HG02981 (cell line): ENCODE results near the gene OSGIN1.

ENCODE experiments used
- ATAC-seq: cut with Tn5 transposase; IDR thresholded peaks from one replicate; pipeline ENCODE4 v1.9.1; 2021; ENCODE audit warnings: mild to moderate bottlenecking, moderate library complexity; ENCODE audit not compliant: unreplicated experiment

Gene OSGIN1

DNA sequence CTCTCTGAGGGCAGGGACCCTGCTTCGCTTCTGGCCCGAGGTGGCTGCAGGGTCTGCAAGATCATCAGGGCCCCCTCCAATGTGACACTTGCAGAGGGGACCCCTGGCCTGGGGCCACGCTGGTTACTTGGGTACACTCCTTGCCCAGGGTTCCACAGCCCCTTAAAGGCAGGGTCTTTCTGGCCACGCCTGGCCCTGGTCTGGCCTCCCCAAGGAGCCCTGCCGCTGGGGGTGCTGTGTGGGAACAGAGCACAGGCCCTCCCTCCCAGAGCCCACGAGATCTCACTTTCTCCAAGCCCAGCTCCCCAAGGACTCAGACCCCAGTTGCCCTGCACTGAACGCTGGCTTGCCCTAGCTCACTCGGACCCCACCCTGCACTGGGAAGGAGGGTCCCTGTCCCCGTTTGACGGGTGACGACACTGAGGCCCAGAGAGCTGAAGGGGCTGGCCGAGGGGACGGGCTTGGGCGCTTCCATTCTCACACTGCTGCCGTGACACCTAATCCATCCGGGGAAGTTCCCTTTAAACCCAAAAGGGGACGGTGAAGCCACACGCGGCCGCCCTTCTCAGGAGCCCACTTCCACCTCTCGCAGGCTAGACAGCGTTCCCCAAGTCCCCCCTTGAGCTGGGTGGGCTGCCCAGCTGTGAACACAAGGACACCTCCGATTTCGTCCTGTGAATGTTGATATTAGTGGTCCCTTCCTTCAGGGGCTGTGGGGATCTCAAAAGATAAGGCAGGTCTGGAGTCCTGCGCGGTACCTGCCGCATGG is 26.9 kb upstream of the OSGIN1 start:
- ATAC-seq = peak; percentile 11

DNA sequence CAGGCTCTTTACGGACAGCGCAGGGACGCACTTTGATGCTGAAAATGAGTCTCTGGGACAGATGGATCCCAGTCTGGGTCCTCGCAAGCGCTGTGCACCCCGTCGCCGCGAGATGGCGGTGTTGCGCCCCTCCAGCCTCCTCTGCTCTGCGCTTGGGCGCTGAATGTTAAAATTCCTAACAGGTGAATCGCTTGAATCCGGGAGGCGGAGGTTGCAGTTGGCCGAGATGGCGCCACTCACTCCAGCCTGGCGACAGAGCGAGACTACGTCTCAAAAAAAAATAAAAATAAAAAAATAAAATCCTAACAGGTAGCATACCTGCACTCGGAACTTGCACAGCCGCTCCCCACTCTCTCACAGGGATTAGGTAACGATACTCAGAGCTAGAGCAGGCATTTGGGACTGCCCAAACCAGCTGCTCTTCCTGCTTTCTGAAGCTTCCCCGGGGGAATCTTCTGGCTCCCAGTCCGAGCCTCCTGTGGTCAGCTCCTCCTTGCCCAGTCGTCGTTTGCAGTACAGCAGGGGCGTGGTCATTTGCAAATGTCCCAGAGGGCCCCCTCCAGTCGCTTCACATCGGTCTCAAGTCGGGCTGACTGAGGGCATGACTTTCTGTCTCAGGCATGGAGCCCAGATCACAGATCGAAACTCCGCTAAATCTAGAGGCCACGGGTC is 26.2 kb upstream of the OSGIN1 start:
- ATAC-seq = peak; percentile 61

DNA sequence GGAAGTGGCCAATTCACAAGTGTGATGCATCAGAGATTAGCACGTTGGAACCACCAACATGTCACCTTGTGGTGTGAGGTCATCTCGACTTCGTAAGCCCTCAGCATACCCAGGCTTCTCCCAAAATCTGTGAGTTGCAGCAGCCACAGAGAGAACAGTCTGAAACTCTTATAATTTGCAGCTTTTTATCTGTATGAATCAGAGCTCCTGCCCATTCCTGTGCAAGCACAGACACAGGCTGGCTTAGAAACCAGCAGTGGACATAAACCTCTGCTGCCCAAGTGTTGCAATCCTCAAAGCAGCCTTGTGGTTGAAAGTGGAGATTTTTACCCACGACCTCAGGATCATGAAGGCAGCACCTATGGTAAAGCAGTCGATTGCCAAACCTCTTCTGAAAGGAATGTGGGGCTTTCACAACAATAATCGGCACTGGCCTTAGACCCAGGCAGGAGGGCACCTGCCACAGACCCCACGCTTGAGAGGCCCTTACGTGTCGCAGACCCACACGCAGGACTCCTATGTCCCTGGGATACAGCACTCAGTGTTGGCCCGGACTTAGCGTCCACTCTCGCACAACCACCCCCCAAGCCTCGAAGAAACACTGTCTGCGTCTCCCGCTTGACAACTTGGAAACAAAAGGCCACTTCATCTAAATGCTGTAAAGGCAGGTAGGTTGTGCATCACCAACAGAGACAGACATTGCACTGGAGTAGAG is 24.5 kb upstream of the OSGIN1 start:
- no peak for ATAC-seq

DNA sequence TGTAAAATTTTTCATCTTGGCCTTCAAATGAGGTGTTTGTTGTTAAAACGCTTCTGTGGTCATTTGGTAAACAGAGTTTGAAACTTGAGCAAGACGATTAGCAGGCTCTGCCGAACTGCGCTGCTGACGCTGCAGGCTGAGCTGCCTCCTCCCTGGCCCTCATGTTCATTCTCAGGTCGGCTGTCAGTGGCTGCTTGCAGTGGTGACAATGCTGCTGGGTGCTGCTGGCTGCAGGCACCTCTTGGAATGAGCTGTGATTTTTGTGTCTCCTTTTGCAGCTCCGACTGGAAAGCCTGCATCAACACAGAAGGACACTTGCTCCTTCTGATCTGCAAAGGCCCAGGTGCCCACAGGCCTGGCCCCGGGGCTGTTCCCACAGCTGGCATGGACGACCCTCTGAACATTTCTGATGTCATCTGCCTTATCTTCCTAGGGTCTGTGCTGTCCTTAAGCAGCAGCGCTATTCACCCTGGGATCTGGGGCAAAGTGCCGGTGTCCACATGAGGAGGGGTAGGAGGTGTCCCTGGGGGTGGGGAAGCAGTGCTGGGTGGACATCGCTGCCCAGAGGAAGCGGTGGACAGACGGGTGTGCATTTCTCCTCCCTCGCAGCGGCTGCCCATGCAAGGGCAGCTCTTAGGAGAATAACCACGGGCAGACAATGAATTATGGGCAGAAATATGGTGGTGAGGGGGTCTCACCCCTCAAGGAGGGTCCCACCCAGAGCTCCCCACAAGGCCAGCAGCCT is 23.1 kb upstream of the OSGIN1 start:
- no peak for ATAC-seq

DNA sequence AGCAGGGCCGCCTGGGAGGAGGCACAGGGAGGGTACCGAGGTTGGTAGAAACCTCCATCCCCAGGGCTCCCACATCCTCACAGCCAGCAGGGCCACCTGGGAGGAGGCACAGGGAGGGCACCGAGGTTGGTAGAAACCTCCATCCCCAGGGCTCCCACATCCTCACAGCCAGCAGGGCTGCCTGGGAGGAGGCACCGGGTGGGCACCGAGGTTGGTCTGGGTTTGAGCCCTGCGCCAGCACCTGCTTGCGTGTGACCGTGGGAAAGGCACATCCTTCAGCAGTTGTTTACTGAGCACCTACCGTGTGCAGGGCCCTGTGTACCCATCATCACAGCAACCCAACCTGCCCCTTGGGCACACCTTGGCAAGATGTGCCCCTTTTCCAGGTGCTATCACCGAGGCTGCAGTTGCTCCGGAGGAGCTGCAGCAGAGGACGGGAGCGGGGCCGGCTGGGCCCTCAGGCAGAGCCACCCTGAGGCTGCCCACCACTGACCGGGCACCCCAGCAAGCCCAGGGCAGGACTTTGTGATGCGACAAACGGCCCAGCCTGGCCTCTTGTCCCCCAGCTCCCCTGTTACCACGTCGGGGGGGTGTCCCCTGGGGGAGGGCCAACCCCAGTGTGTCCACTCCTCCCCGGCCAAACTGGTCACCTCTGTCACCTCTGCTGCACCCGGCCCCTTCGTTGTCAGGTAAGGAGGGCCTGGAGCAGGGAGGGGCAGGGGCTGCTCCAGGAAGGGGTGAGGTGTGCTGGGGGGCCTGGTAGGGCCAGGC is 22.1 kb upstream of the OSGIN1 start:
- no peak for ATAC-seq

DNA sequence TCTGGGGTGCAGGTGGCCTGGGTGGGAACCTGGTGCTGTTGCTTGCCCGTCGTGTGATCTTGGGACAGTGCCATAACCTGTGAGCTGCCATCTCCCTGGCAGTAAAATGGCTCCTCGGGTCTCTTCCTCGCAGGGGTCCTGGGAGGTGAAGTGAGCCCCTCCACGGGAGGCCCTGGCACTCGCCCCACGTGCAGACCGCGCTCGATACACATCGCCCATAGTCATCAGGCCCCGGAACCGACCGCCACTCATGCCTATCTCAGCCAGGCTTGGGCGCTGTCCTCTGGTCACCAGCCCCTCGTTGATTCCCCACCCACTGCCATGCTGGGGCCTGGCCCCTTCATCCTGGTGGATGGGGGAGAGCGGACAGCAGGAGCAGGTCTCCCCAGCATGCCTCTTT is 21.5 kb upstream of the OSGIN1 start:
- no peak for ATAC-seq

DNA sequence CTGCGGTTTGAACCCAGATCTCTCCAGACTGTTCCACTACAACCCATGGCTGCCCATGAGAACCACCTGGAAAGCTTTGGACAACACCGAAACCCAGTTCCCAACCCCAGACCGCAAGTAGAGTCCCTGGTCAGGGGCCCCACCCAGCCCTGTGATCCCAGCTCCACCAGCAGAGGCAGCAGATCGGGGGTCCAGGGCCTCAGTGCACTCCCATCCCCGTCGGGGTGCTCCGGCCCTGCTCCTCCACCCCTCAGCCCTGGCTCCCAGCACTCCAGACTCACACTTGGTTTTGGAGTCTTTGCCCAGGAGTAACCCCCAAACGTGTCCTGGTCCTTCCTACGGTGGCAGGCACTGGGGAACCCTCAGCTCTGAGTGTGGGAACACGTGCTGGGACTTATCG is 20.7 kb upstream of the OSGIN1 start:
- no peak for ATAC-seq

DNA sequence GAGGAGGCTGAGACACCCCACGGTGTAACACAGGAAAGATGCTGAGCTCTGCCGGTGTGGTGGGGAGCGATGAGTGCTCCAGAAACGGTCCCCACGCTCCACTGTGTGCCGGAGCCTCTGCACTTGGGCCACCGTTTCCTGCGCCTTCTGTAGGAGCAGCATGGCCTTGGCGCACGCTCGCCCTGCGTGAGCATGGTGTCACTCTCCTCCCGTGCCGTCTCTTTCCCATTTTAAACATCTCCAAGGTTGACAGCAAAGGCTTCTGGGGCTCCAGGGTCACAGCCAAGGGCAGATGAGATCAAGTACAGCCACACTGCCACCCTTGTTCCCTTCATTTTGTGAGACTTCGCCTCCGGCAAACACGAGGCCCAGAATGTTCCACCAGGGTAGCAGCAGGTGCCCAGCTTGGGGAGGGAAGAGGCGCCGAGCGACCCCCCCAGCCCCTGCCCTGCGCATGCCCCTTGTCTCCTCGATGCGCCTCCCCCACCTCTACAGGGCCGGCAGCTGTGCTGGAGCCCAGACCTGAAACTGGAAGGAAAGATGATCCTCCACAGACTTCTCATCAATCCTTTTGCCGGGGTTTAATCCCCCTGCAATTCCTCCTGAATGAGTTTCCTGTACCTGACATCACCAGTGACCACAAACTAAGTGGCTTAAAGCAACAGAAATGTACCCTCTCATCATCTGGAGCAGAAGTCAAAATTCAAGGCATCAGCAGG is 19.9 kb upstream of the OSGIN1 start:
- ATAC-seq = no peak

DNA sequence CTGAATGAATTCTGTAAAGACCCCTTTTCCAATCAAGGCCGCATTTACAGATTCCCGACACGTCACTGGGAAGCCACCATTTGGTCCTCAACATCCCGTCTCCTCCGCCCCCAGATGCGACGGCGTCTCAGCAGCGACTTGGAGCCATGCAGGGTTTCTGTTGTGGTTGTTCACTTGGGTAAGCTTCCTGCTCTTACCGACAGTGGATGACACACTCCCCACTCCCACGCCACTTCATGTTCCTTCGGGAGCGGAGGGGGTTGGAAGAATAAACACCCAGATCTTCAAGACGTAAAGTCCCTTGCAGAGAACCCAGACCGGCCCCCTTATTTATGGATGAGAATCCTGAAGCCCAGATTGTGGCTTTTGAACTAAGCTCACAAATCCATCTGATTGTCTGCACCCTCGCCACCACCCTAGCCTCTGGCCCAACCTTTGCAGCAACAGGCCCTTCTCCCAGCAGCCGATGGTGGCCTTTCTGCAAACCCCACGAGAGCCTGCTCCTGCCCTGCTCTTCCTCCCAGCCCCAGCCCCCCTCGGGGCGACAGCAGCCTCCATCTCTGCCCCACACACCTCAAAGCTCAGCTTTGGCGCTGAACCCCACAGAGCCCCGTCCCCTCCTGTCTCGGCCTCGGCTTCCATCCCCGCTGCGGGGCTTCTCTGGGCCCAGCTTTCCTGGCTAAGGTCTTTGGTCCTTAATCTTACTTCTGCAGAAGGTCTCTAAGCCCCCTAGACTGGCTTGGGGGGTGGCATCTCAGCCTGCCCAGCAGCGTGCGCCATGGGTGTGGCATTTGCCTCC is 19.0 kb upstream of the OSGIN1 start:
- ATAC-seq = no peak

DNA sequence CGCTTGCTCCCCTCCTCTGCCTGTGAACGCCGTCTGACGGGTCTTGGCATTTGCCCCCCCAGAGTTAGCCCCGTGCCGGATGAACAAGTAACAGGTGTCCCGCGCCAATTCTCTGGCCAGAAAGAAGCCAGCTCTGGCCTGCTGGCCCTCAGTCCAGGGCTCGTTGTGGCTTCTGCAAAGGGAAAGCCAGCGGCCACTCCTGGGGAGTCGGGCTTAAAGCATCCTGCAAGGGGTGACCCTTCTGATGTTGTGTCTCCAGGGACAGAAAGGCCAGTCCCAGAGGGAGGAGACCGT is 18.4 kb upstream of the OSGIN1 start:
- ATAC-seq = no peak

DNA sequence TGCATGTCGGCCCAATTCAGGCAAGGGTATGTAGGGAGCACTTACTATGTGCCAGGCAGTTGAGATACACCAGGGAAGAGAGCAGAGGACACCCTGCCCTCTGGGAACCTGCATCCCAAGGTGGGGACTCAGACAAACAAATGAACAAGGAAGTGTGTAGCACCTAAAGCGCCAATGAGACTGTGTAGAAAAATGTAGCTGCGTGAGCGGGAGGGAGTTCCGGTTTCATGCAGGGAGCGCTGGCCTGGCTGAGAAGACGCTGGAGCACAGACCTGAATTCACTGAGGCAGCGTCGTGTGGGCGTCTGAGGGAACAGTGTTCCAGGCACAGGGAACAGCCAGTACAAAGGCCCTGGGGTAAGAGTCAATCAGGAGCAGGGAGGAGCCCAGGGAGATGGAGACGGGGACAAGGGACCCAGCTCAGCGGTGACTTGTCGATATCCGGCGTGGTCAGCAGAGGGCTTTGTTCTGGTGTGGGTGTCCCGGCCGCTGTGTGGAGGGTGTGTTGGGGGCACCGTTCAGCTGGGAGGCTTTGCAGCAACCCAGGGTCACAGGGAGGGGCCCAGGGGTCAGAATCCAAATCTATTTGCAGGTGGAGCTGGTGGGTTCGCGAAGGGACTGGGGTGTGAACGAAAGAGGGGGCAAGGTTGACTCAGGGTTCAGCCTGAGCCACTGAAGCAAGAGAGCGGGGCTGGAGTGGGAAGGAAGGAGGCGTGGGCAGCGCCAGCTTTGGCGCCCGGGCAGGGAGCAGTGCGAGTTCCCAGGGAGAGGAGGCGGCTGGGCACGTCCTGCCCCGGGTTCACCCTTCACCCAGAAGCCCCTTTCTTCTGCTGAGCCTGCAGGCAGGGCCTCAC is 17.8 kb upstream of the OSGIN1 start:
- no peak for ATAC-seq

DNA sequence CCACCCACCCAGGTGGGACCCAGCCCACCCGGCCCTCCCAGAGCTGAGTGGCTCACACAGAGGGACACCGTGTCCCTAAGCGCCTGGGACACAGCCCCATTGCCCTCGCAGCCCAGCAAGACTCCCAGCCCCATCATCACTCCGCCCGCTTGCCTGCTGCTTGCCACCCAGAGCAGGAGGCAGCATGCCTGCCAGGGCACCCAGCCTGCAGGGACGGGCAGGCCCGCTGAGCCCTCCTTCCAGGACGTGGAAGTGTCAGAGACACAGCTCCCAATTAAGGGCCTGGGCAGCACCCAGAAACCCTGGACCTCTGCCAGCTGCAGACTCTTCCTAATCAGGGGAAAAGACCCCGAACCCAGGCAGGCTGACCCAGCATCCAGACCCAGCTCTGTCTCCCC is 17.2 kb upstream of the OSGIN1 start:
- ATAC-seq = no peak

DNA sequence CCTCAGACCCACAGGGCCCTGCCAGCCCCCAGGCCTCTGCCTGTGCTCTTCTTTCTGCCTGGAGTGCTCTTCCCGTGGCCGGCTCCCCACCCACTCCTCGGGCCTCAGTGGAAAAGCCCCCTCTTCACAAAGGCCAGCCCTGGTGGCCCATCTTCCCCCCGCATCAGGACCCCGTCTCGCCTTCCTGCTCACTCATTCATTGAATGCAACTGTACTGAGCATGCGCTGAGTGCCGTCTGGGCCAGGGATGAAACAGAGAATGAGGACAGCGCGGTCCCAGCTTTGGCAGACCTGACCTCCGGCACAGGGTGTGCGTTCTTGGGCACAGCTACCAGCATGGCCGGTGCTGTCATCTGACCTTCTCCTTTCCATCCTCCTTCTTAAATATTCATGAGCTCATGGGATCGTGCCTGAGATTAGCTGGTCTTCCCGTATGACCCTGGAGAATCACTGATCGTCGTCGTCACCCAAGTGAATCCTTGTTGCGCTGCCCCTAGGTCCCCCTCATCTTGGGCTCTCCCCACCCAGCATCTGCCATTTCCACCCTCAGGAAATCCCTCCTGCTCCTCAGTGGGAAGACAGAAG is 16.4 kb upstream of the OSGIN1 start:
- no peak for ATAC-seq

DNA sequence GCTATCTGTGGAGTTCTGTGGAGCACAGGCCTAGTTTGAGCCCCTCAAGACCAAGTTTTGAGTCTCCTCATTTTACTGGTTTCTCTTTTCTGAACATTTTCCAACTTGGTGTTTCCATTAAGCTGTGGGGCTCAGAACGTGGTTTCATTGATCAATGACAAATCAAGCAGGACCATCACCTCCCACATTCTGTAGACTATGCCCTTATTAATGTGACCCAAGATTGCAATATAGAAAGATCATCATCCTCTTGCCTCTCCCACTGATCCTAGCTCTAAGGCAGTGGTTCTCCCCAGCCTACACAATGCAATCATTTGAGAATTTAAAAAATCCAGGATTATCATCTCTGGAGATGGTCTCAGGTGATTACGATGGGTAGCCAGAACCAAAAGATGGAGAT is 15.8 kb upstream of the OSGIN1 start:
- ATAC-seq = no peak

DNA sequence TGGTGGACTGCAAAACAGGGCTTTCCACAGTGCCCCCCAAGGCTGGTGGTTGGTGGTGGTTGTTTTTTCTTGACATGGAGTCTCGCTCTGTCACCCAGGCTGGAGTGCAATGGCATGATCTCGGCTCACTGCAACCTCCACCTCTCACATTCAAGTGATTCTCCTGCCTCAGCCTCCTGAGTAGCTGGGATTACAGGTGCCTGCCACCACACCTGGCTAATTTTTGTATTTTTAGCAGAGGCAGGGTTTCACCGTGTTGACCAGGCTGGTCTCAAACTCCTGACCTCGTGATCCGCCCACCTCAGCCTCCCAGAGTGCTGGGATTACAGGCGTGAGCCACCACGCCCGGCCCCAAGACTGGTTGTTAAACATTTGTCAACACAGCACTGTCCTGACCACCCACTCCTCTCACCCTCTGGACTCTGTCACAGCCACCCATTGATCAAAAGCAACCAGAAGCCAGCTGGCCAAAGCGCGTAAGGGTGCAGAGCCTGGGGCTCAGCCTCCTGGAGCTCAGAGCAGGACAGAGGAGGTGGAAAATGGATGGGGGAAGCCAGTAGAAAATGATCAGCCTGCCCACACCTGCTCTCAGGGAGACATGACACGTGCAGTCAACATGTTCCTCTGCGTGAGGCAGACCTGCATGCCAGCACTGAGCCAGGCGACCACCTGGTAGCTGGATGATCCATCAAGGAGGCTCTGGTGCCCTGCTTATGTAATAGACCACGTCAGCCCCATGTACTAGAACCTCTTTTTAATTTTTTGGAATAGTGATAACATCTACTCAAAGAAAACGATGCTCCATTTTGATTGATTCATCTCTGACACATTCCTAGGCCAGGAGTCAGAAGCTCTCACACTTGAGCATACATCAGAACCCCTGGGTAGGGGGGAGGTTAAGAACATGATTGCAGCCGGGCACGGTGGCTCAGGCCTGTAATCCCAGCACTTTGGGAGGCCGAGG is 14.8 kb upstream of the OSGIN1 start:
- no peak for ATAC-seq

DNA sequence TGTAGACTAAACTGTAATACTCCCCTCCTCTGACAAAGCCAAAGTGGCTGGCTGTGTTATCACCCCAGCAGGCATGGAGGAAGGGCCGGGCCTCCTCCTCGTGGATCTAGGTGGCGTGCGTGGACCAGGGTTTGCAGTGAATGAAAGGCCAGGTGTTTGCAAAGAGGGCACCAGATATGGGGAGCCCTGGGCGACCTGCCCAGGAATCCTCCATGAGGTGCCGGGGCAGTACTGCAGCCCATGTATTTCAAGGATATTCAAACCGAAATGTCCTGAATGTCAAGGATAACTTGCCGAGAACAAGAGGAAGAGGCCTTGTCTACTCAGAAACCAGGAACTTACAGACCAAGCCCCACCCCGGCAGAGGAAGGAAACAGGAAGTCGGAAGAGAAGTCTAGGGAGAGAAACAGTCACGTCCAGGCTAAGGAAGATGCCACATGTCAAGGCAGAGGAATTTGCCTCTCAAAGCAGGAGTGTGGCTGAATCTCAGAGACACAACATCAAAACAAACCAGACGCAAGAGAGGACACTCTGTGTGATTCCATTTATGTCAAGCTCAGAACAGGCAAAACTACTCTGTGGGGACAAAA is 13.7 kb upstream of the OSGIN1 start:
- ATAC-seq = no peak

DNA sequence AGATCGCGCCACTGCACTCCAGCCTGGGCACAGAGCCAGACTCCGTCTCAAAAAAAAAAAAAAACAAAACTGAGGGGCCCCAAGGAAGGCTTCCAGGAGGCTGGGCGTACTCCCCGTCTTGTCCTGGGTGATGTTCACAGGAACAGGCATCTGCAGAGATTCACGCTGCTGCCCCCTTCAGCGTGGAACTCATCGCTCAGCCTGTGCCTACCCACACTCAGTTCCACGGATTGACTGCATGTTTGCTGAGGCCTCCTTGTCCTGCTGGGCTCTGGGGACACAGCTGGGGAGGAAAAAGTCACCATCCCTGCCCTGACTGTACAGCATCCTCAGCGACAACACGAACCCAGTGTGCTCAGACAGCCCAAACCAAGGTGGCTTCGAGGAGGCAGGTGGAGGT is 12.9 kb upstream of the OSGIN1 start:
- no peak for ATAC-seq
